HG02759 (cell line): ENCODE results near the gene ZP3.
A peak's percentile ranks its signal among the peaks of the same experiment; 100 is the strongest.
"Not testable (repeated sequence)": the region's sequence is repeated elsewhere in the genome, so short reads cannot be mapped to it uniquely, and the experiment has no call there.

Source experiments
- ATAC-seq: cut with Tn5 transposase; IDR thresholded peaks from one replicate; pipeline ENCODE4 v1.9.1; 2021; ENCODE audit warnings: mild to moderate bottlenecking, moderate library complexity; ENCODE audit not compliant: unreplicated experiment

The ZP3 gene

GRCh38 chr7:76424413-76425111 is at the start of gene ZP3:
Gene ZP3 (plus strand): TSS chr7:76424950. CDS start chr7:76424965, 15 bp downstream.
- ATAC-seq, result peak; percentile 85

- ATAC-seq, result no peak
Measured at GRCh38 chr7:76375251-76375650, 49.5 kb upstream of the ZP3 start.

- no peak for ATAC-seq
Measured at GRCh38 chr7:76377186-76377918, 47.4 kb upstream of the ZP3 start.

- no peak for ATAC-seq
Measured at GRCh38 chr7:76380623-76380966, 44.2 kb upstream of the ZP3 start.

GRCh38 chr7:76381814-76382213 is 42.9 kb upstream of the ZP3 start:
- no peak for ATAC-seq

GRCh38 chr7:76383089-76383944 is 41.4 kb upstream of the ZP3 start:
- ATAC-seq, result no peak

GRCh38 chr7:76386691-76387260 is 38.0 kb upstream of the ZP3 start:
- no peak for ATAC-seq

- ATAC-seq, result not testable (repeated sequence)
Measured at GRCh38 chr7:76387789-76388188, 37.0 kb upstream of the ZP3 start.

GRCh38 chr7:76390092-76390491 is 34.7 kb upstream of the ZP3 start:
- ATAC-seq, result no peak

GRCh38 chr7:76392531-76393115 is 32.1 kb upstream of the ZP3 start:
- no peak for ATAC-seq

GRCh38 chr7:76393116-76394031 is 31.4 kb upstream of the ZP3 start:
- peak; percentile 79 for ATAC-seq

GRCh38 chr7:76394957-76395356 is 29.8 kb upstream of the ZP3 start:
- no peak for ATAC-seq

- not testable (repeated sequence) for ATAC-seq
Measured at GRCh38 chr7:76395605-76395964, 29.2 kb upstream of the ZP3 start.

GRCh38 chr7:76395965-76396726 is 28.6 kb upstream of the ZP3 start:
- no peak for ATAC-seq

- no peak for ATAC-seq
Measured at GRCh38 chr7:76396864-76397263, 27.9 kb upstream of the ZP3 start.

GRCh38 chr7:76397409-76398183 is 27.2 kb upstream of the ZP3 start:
- ATAC-seq, result peak; percentile 35

GRCh38 chr7:76400248-76400647 is 24.5 kb upstream of the ZP3 start:
- no peak for ATAC-seq

- ATAC-seq, result not testable (repeated sequence)
Measured at GRCh38 chr7:76403097-76403496, 21.7 kb upstream of the ZP3 start.
